IMR-90 (cell line): ENCODE data around the gene CCDC27. TPM values are rescaled to one million over a fixed set of nuclear protein-coding genes. Genes with fewer than 3 reads are reported as not detected.

Experiments
- ATAC-seq: fragments of 200-7000 bp; cut with Tn5 transposase; 2 replicates; pipeline ENCODE4 v1.9.1; 2020; ENCODE audit warnings: low read depth, mild to moderate bottlenecking, moderate library complexity
- BruUV-seq: library from RNA; stranded (reverse); fragments of 400-500 nt; replicated peaks from 2 replicates; lab custom pipeline; 2021; lab: Mats Ljungman, UMichigan
- CTCF ChIA-PET: fragments of 300-600 bp; formaldehyde crosslinking; extraction: SDS; loops from one replicate; lab custom pipeline; 2021; ENCODE audit warnings: antibody characterized with exemption; lab: Yijun Ruan, JAX
- POLR2A ChIA-PET: fragments of 300-600 bp; sonication (Branson Sonifier 250); formaldehyde crosslinking; loops from one replicate; lab custom pipeline; 2022; ENCODE audit warnings: antibody characterized with exemption; ENCODE audit not compliant: unreplicated experiment; lab: Charles Lee
- DNase-seq: peaks from one replicate; pipeline ENCODE4 v3.0.0; 2013
- H2AFZ ChIP-seq: replicated peaks from 2 replicates; pipeline ENCODE3; 2013; ENCODE audit warnings: low read length, mild to moderate bottlenecking; ENCODE audit not compliant: poor library complexity
- H2AK5ac ChIP-seq: 2 replicates; pipeline ENCODE4 v1.6.1; 2013; ENCODE audit warnings: low read depth, low read length, inconsistent platforms
- H2AK9ac ChIP-seq: replicated peaks from 2 replicates; pipeline ENCODE3; 2013; ENCODE audit warnings: mild to moderate bottlenecking, low read depth, low read length, moderate library complexity; ENCODE audit not compliant: poor library complexity
- H2BK120ac ChIP-seq: 2 replicates; pipeline ENCODE4 v1.6.1; 2013; ENCODE audit warnings: low read depth, low read length, inconsistent platforms
- H2BK15ac ChIP-seq: 3 replicates; pipeline ENCODE4 v1.6.1; 2013; ENCODE audit warnings: low read depth, low read length, inconsistent platforms
- H2BK20ac ChIP-seq: 2 replicates; pipeline ENCODE4 v1.6.1; 2013; ENCODE audit warnings: low read depth, mild to moderate bottlenecking, inconsistent platforms, low read length, moderate library complexity
- H2BK5ac ChIP-seq: 2 replicates; pipeline ENCODE4 v1.6.1; 2013; ENCODE audit warnings: mild to moderate bottlenecking, low read depth, low read length, inconsistent platforms; ENCODE audit not compliant: poor library complexity, severe bottlenecking
- H3K14ac ChIP-seq: replicated peaks from 2 replicates; pipeline ENCODE4 v1.6.1; 2013; ENCODE audit warnings: low read depth, low read length, inconsistent platforms
- H3K18ac ChIP-seq: 2 replicates; pipeline ENCODE4 v1.6.1; 2013; ENCODE audit warnings: low read depth, low read length, control low read depth
- H3K23ac ChIP-seq: 2 replicates; pipeline ENCODE4 v1.6.1; 2013; ENCODE audit warnings: low read depth, low read length, inconsistent platforms
- H3K27ac ChIP-seq: 2 replicates; pipeline ENCODE4 v1.5.1; 2013; ENCODE audit warnings: mild to moderate bottlenecking, control low read depth, low read length; ENCODE audit not compliant: insufficient read depth
- H3K27me3 ChIP-seq: 2 replicates; pipeline ENCODE4 v1.6.1; 2013; ENCODE audit warnings: low read length; ENCODE audit not compliant: control insufficient read depth, insufficient read depth
- H3K36me3 ChIP-seq: 2 replicates; pipeline ENCODE4 v1.6.1; 2013; ENCODE audit warnings: low read length, mixed read lengths; ENCODE audit not compliant: control insufficient read depth, insufficient read depth
- H3K4ac ChIP-seq: 2 replicates; pipeline ENCODE4 v1.6.1; 2013; ENCODE audit warnings: low read depth, low read length, inconsistent platforms
- H3K4me1 ChIP-seq: 2 replicates; pipeline ENCODE4 v1.6.1; 2013; ENCODE audit warnings: low read length, mixed read lengths; ENCODE audit not compliant: control insufficient read depth, insufficient read depth
- H3K4me2 ChIP-seq: 2 replicates; pipeline ENCODE4 v1.6.1; 2013; ENCODE audit warnings: low read depth, mild to moderate bottlenecking, control low read depth, low read length, moderate library complexity
- H3K4me3 ChIP-seq: 2 replicates; pipeline ENCODE4 v1.5.1; 2013; ENCODE audit warnings: low read depth, mild to moderate bottlenecking, control low read depth, low read length, moderate library complexity; ENCODE audit not compliant: insufficient read depth
- H3K56ac ChIP-seq: 2 replicates; pipeline ENCODE4 v1.6.1; 2013; ENCODE audit warnings: low read length, inconsistent platforms; ENCODE audit not compliant: insufficient read depth; ENCODE audit errors: extremely low read depth
- H3K79me1 ChIP-seq, 2 experiments: 2 replicates each; pipeline ENCODE4 v1.6.1; 2013; ENCODE audit warnings: low read length in 2 of 2, inconsistent platforms in 1 of 2, low read depth in 1 of 2
- H3K9ac ChIP-seq: 2 replicates; pipeline ENCODE4 v1.6.1; 2013; ENCODE audit warnings: low read depth, low read length, control low read depth
- H3K9me1 ChIP-seq: 2 replicates; pipeline ENCODE4 v1.6.1; 2013; ENCODE audit warnings: low read length, inconsistent platforms; ENCODE audit not compliant: insufficient read depth
- H3K9me3 ChIP-seq: 2 replicates; pipeline ENCODE4 v1.6.1; 2013; ENCODE audit warnings: low read length; ENCODE audit not compliant: control insufficient read depth, insufficient read depth
- H4K20me1 ChIP-seq: 2 replicates; pipeline ENCODE4 v1.6.1; 2013; ENCODE audit warnings: low read length, inconsistent platforms; ENCODE audit not compliant: insufficient read depth
- H4K5ac ChIP-seq: 2 replicates; pipeline ENCODE4 v1.6.1; 2013; ENCODE audit warnings: mild to moderate bottlenecking, low read depth, low read length, control low read depth
- H4K8ac ChIP-seq, 2 experiments: 2 replicates each; pipeline ENCODE4 v1.6.1; 2013; ENCODE audit warnings: low read depth in 2 of 2, low read length in 2 of 2, control low read depth in 1 of 2, inconsistent platforms in 1 of 2
- H4K91ac ChIP-seq: 2 replicates; pipeline ENCODE4 v1.6.1; 2013; ENCODE audit warnings: low read depth, low read length, inconsistent platforms; ENCODE audit not compliant: insufficient read depth
- RCOR1 ChIP-seq: IDR thresholded peaks from 2 replicates; pipeline ENCODE4 v1.6.1; 2012; ENCODE audit warnings: mild to moderate bottlenecking, low read length, improper control_type of control experiment; ENCODE audit not compliant: insufficient replicate concordance
- RFX5 ChIP-seq: IDR thresholded peaks from 2 replicates; pipeline ENCODE4 v1.8.0; 2012; ENCODE audit warnings: low read depth, mild to moderate bottlenecking, low read length, moderate library complexity
- WGBS, 2 experiments: methylation state at CpG; one replicate each; pipeline versions ENCODE4 v1.1.5 to v1.1.7; 2013; ENCODE audit warnings: missing lambda C conversion rate in 2 of 2; ENCODE audit not compliant: insufficient read length in 1 of 2; ENCODE audit errors: extremely low coverage in 2 of 2; 5-methylcytosine and 5-hydroxymethylcytosine counted together
- dilution Hi-C: fragments of 300-500 bp; cut with HindIII; formaldehyde crosslinking; loops from one replicate; pipeline ENCODE4 v1.14.3; 2018; ENCODE audit warnings: low sequenced_read_pairs; ENCODE audit not compliant: unreplicated experiment
- in situ Hi-C: fragments of 300-500 bp; cut with MboI; formaldehyde crosslinking; loops from 3 replicates; pipeline ENCODE4 v1.14.3; 2019; ENCODE audit warnings: low sequenced_read_pairs, inconsistent platforms, mixed read lengths
- intact Hi-C: fragments of 100-400 bp; cut with micrococcal nuclease; formaldehyde crosslinking; loops from 2 replicates; pipeline ENCODE4 v1.10.0; 2022
- polyA plus RNA-seq, 3 experiments: library from polyadenylated mRNA; depleted of rRNA; stranded (reverse); fragments of >200 nt; gene quantifications; 2 replicates each; pipeline ENCODE4 v1.2.3, GENCODE V29; 2012; ENCODE audit warnings: low replicate concordance in 1 of 3
- total RNA-seq: library from RNA; depleted of rRNA; stranded (reverse); fragments of >200 nt; gene quantifications from 2 replicates; pipeline ENCODE4 v1.2.3, GENCODE V29; 2012

CCDC27 gene
- total and polyA plus RNA-seq, 2 of the 4 experiments (the other 2 are of a cell fraction) = not detected

GRCh38 chr1:3786468-3787348 lies 34.5 kb downstream of the CCDC27 start:
- no peak overlapping the region for H3K9ac ChIP-seq
- peaks cover 39% of the 10 kb centered on the region for H4K20me1 ChIP-seq

More at GRCh38 chr1:3786468-3787348, 34.5 kb downstream of the CCDC27 start:
- Histone ChIP-seq H2BK5ac (no peak overlapping the region), H3K9me3 (no peaks in the 10 kb centered on the region), H3K14ac (no peak overlapping the region), H4K5ac (no peak overlapping the region), H2AFZ (no peak overlapping the region), H3K9me1 (no peaks in the 10 kb centered on the region), H4K91ac (no peak overlapping the region), H3K4me2 (no peak overlapping the region), H4K8ac (no peak overlapping the region), H2BK120ac (no peak overlapping the region), H3K18ac (no peak overlapping the region), H2BK20ac (no peak overlapping the region), H3K23ac (no peak overlapping the region), H3K4me3 (no peak overlapping the region), H3K4ac (no peak overlapping the region), H3K36me3 (peaks cover 56% of the 10 kb centered on the region), H3K27ac (no peak overlapping the region), H2BK15ac (no peak overlapping the region), H3K27me3 (no peaks in the 10 kb centered on the region), H2AK5ac (no peak overlapping the region), H3K56ac (no peak overlapping the region), H2AK9ac (no peak overlapping the region), H3K79me1 (peaks cover 11 to 32% of the 10 kb centered on the region in 2 experiments), H3K4me1 (no peaks in the 10 kb centered on the region)
- CTCF ChIA-PET = no interaction called here
- dilution Hi-C loops = no loop called here
- ATAC-seq = no peak
- 98% methylated on average over 29 of the region's 45 CpGs; no CpG with 5 or more reads in 1 of the 2 experiments for WGBS, 2 experiments
- no TSS peak for BruUV-seq
- intact Hi-C loops = no loop called here
- POLR2A ChIA-PET = no interaction called here
- in situ Hi-C loops = no loop called here
- DNase-seq = no peak
- no peak for TF ChIP-seq RCOR1
- no peak for TF ChIP-seq RFX5
